ENCODE data around the gene ITPR2.
"Not testable (repeated sequence)": the region's sequence is repeated elsewhere in the genome, so short reads cannot be mapped to it uniquely, and the experiment has no call there.

The ITPR2 gene

GRCh38 chr12:26433701-26434100 is 399.3 kb downstream of the ITPR2 start:
- not testable (repeated sequence) for DNase-seq

- DNase-seq, result no peak
Measured at GRCh38 chr12:26431211-26431610, 401.8 kb downstream of the ITPR2 start.

- DNase-seq, result not testable (repeated sequence)
Measured at GRCh38 chr12:26430596-26430995, 402.4 kb downstream of the ITPR2 start.

GRCh38 chr12:26429070-26429691 is 403.8 kb downstream of the ITPR2 start:
- no peak for DNase-seq

- no peak for DNase-seq
Measured at GRCh38 chr12:26428420-26428819, 404.6 kb downstream of the ITPR2 start.

- DNase-seq, result no peak
Measured at GRCh38 chr12:26426652-26427051, 406.3 kb downstream of the ITPR2 start.

- DNase-seq, result no peak
Measured at GRCh38 chr12:26425587-26426260, 407.3 kb downstream of the ITPR2 start.

GRCh38 chr12:26422839-26423398 is 410.1 kb downstream of the ITPR2 start:
- DNase-seq, result no peak

GRCh38 chr12:26416550-26416949 is 416.4 kb downstream of the ITPR2 start:
- DNase-seq, result no peak

- DNase-seq, result no peak
Measured at GRCh38 chr12:26410689-26411088, 422.3 kb downstream of the ITPR2 start.

- no peak for DNase-seq
Measured at GRCh38 chr12:26406813-26407212, 426.2 kb downstream of the ITPR2 start.

- DNase-seq, result no peak
Measured at GRCh38 chr12:26406391-26406790, 426.6 kb downstream of the ITPR2 start.

- no peak for DNase-seq
Measured at GRCh38 chr12:26403601-26404000, 429.4 kb downstream of the ITPR2 start.

- no peak for DNase-seq
Measured at GRCh38 chr12:26402648-26403047, 430.3 kb downstream of the ITPR2 start.

GRCh38 chr12:26401874-26402273 is 431.1 kb downstream of the ITPR2 start:
- peak; percentile 17 to 29 for DNase-seq

- no peak for DNase-seq
Measured at GRCh38 chr12:26400627-26401026, 432.4 kb downstream of the ITPR2 start.

GRCh38 chr12:26399381-26399780 is 433.6 kb downstream of the ITPR2 start:
- DNase-seq, result peak; percentile 41 to 51

GRCh38 chr12:26396402-26396801 is 436.6 kb downstream of the ITPR2 start:
- DNase-seq, result no peak

GRCh38 chr12:26389343-26389742 is 443.7 kb downstream of the ITPR2 start:
- no peak for DNase-seq

GRCh38 chr12:26384536-26384935 is 448.5 kb downstream of the ITPR2 start:
- DNase-seq, result no peak

GRCh38 chr12:26383041-26383440 is 450.0 kb downstream of the ITPR2 start:
- DNase-seq, result no peak

- no peak for DNase-seq
Measured at GRCh38 chr12:26380897-26381296, 452.1 kb downstream of the ITPR2 start.

- DNase-seq, result no peak
Measured at GRCh38 chr12:26379777-26380467, 453.1 kb downstream of the ITPR2 start.

GRCh38 chr12:26378711-26379110 is 454.3 kb downstream of the ITPR2 start:
- peak in 1 of 2 donors; percentile 45 for DNase-seq
